Upper lobe of left lung (tissue), 6 donors: ENCODE data around the gene PCDHA7. TPM values are rescaled to one million over a fixed set of nuclear protein-coding genes. Genes with fewer than 3 reads are reported as not detected.
"Not testable (repeated sequence)": the region's sequence is repeated elsewhere in the genome, so short reads cannot be mapped to it uniquely, and the experiment has no call there.

Experiments used
- ATAC-seq, 2 donors: fragments of 200-7000 bp; cut with Tn5 transposase; one replicate each; pipeline ENCODE4 v1.9.1; 2022; ENCODE audit warnings: mild to moderate bottlenecking in 2 of 2, moderate library complexity in 2 of 2; ENCODE audit not compliant: low FRiP score in 2 of 2
- DNase-seq, 2 donors: peaks; one replicate each; pipeline ENCODE4 v3.0.0-alpha.2; 2019 to 2020
- H3K27ac ChIP-seq, 4 donors: fragments of 200-600 bp; sonication (generic); one replicate each; pipeline ENCODE4 v1.5.1; 2016 to 2019
- H3K27me3 ChIP-seq, 4 donors: fragments of 200-600 bp; sonication (generic); one replicate each; pipeline ENCODE4 v1.5.1; 2017 to 2019
- H3K36me3 ChIP-seq, 4 donors: fragments of 200-600 bp; sonication (generic); one replicate each; pipeline ENCODE4 v1.5.1; 2016 to 2019
- H3K4me1 ChIP-seq, 4 donors: fragments of 200-600 bp; sonication (generic); one replicate each; pipeline ENCODE4 v1.5.1; 2018 to 2019
- H3K4me3 ChIP-seq, 4 donors: fragments of 200-600 bp; sonication (generic); one replicate each; pipeline ENCODE4 v1.5.1; 2017 to 2019; ENCODE audit warnings: mild to moderate bottlenecking in 2 of 4, moderate library complexity in 1 of 4
- H3K9me3 ChIP-seq, 4 donors: fragments of 200-600 bp; sonication (generic); one replicate each; pipeline ENCODE4 v1.5.1; 2018 to 2019
- EP300 ChIP-seq, 4 donors: sonication (generic); formaldehyde crosslinking; IDR thresholded peaks; one replicate each; pipeline ENCODE4 v1.5.1; 2017; ENCODE audit warnings: antibody characterized with exemption in 4 of 4, control low read depth in 2 of 4
- POLR2A ChIP-seq, 4 donors: fragments of 450-650 bp; IDR thresholded peaks; one replicate each; pipeline ENCODE4 v1.5.1; 2016 to 2017; ENCODE audit warnings: antibody characterized with exemption in 4 of 4, mild to moderate bottlenecking in 2 of 4
- POLR2AphosphoS5 ChIP-seq, 2 donors: sonication (generic); formaldehyde crosslinking; IDR thresholded peaks; one replicate each; pipeline ENCODE4 v1.5.1; 2017; ENCODE audit warnings: antibody characterized with exemption in 2 of 2
- WGBS, 2 donors: methylation state at CpG; one replicate each; pipeline ENCODE4 v1.1.5; 2017 to 2018; 5-methylcytosine and 5-hydroxymethylcytosine counted together
- total RNA-seq, 6 donors: library from RNA; depleted of rRNA in 4 of 6; stranded (reverse); fragments of >200 nt in 4 of 6; gene quantifications; one replicate each; pipeline versions ENCODE4 v1.1.0 to v1.2.1, GENCODE V29; 2016 to 2021
- TF ChIP-seq, protein P1 (sequence below), 6 experiments: fragments of 450-650 bp in 4 of 6; fragments of 200-600 bp in 2 of 6; sonication (generic) in 2 of 6; IDR thresholded peaks; one replicate each; pipeline ENCODE4 v1.5.1; 2016 to 2019; ENCODE audit warnings: antibody characterized with exemption in 6 of 6
- donor health status: DM: no; HTN: no; CAD: no; lungs with moderate emphysema.
- donor health status: DM: no; HTN: yes; CAD: no; lungs with severe emphysema.

The PCDHA7 gene
- total RNA-seq, 6 donors from 2014 or later = 0.46 to 3.1 (median 0.57) TPM

DNA sequence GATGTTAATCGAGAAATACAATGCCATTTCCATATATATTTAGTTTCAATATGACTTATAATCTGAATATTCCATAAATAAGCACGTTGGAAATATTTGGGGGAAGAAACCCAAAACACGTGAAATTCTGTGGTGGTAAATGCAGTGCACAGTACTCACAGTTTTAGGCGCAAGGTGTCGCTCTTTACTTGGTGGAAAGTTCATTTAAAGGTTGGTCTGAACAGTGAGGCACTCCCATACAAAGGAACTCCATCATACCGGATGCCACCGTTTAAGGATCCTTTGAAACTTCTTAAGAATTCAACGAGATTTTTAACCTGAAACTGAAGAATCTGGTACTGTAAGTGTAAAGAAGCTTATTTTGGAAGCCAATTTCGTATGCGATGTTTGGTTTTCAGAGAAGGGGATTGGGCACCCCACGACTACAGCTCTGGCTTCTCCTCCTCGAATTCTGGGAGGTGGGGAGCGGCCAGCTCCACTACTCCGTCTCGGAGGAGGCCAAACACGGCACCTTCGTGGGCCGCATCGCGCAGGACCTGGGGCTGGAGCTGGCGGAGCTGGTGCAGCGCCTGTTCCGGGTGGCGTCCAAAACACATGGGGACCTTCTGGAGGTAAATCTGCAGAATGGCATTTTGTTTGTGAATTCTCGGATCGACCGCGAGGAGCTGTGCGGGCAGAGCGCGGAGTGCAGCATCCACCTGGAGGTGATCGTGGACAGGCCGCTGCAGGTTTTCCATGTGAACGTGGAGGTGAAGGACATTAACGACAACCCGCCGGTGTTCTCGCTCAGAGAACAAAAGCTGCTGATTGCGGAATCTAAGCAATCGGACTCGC is 34.9 kb downstream of the PCDHA7 start, which contains the start of gene PCDHA11:
Gene PCDHA11 (plus strand): TSS at position 237 of the 834 bp plus-strand sequence. CDS start 147 bp downstream, at position 384.
- Histone ChIP-seq H3K36me3 (no peaks in the 10 kb centered on the region), H3K27ac (no peak within 1 kb of the TSS), H3K4me1 (no peaks in the 10 kb centered on the region), H3K27me3 (no peaks in the 10 kb centered on the region), H3K4me3 (peak within 1 kb of the TSS in 3 of 4 donors; percentile 6 to 25 (median 23)), H3K9me3 (peaks cover 0 to 29% (median 26%) of the 10 kb centered on the region in 4 donors)
- DNase-seq (peak in 1 of 2 donors; percentile 56), ATAC-seq (no peak)
- WGBS, 2 donors = 19 to 20% methylated on average over 28 to 41 of the region's 41 CpGs
- no peak for TF ChIP-seq EP300 (IDR thresholded peaks at IDR 0.05)
- no peak for TF ChIP-seq POLR2A (IDR thresholded peaks at IDR 0.05)
- no peak for TF ChIP-seq POLR2AphosphoS5 (IDR thresholded peaks at IDR 0.05)
- TF ChIP-seq, protein P1, sequence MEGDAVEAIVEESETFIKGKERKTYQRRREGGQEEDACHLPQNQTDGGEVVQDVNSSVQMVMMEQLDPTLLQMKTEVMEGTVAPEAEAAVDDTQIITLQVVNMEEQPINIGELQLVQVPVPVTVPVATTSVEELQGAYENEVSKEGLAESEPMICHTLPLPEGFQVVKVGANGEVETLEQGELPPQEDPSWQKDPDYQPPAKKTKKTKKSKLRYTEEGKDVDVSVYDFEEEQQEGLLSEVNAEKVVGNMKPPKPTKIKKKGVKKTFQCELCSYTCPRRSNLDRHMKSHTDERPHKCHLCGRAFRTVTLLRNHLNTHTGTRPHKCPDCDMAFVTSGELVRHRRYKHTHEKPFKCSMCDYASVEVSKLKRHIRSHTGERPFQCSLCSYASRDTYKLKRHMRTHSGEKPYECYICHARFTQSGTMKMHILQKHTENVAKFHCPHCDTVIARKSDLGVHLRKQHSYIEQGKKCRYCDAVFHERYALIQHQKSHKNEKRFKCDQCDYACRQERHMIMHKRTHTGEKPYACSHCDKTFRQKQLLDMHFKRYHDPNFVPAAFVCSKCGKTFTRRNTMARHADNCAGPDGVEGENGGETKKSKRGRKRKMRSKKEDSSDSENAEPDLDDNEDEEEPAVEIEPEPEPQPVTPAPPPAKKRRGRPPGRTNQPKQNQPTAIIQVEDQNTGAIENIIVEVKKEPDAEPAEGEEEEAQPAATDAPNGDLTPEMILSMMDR (IDR thresholded peaks at IDR 0.05) = peak in 2 of 6 experiments; percentile 10 to 18

- no peak overlapping the region for H3K4me3 ChIP-seq
- no peak overlapping the region for H3K27ac ChIP-seq
- H3K27me3 ChIP-seq = no peaks in the 10 kb centered on the region
- H3K9me3 ChIP-seq = peaks cover 0 to 32% (median 26%) of the 10 kb centered on the region in 4 donors
- ATAC-seq (no peak), DNase-seq (no peak)
- 66 to 67% methylated on average over 5 of the region's 5 CpGs for WGBS, 2 donors
- H3K36me3 ChIP-seq = no peaks in the 10 kb centered on the region
- TF ChIP-seq POLR2A (IDR thresholded peaks at IDR 0.05) (no peak), EP300 (IDR thresholded peaks at IDR 0.05) (no peak), POLR2AphosphoS5 (IDR thresholded peaks at IDR 0.05) (no peak)
- TF ChIP-seq, protein P1 (IDR thresholded peaks at IDR 0.05) = no peak
- no peaks in the 10 kb centered on the region for H3K4me1 ChIP-seq
These were observed 35.5 kb downstream of the PCDHA7 start for GRCh38 chr5:140869555-140869886.

GRCh38 chr5:140870221-140871201 is 36.4 kb downstream of the PCDHA7 start:
- Histone ChIP-seq H3K4me3 (no peak overlapping the region), H3K36me3 (no peaks in the 10 kb centered on the region), H3K4me1 (no peaks in the 10 kb centered on the region), H3K9me3 (peaks cover 0 to 40% (median 28%) of the 10 kb centered on the region in 4 donors), H3K27me3 (no peaks in the 10 kb centered on the region), H3K27ac (no peak overlapping the region)
- TF ChIP-seq, protein P1 (IDR thresholded peaks at IDR 0.05) = no peak
- TF ChIP-seq POLR2AphosphoS5 (IDR thresholded peaks at IDR 0.05) (no peak), EP300 (IDR thresholded peaks at IDR 0.05) (no peak), POLR2A (IDR thresholded peaks at IDR 0.05) (no peak)
- ATAC-seq = no peak
- peak in 1 of 2 donors; percentile 84 for DNase-seq
- WGBS, 2 donors = 48 to 64% methylated on average over 37 to 57 of the region's 114 CpGs

GRCh38 chr5:140875085-140876065 is 41.3 kb downstream of the PCDHA7 start, which contains the start of gene PCDHA12:
Gene PCDHA12 (plus strand): TSS chr5:140875308. CDS start chr5:140875473, 165 bp downstream.
- Histone ChIP-seq H3K4me3 (peak within 1 kb of the TSS in 3 of 4 donors; percentile 18 to 31 (median 30)), H3K27me3 (no peaks in the 10 kb centered on the region), H3K27ac (peak within 1 kb of the TSS in 2 of 4 donors; percentile 16 to 41), H3K9me3 (peaks cover 0 to 33% (median 29%) of the 10 kb centered on the region in 4 donors), H3K4me1 (no peaks in the 10 kb centered on the region), H3K36me3 (no peaks in the 10 kb centered on the region)
- DNase-seq (peak; percentile 22 to 46), ATAC-seq (peak in 1 of 2 donors; percentile 53)
- TF ChIP-seq, protein P1 (IDR thresholded peaks at IDR 0.05) = peak in 2 of 6 experiments; percentile 12 to 14
- no peak for TF ChIP-seq POLR2A (IDR thresholded peaks at IDR 0.05)
- no peak for TF ChIP-seq POLR2AphosphoS5 (IDR thresholded peaks at IDR 0.05)
- TF ChIP-seq EP300 (IDR thresholded peaks at IDR 0.05) = no peak
- WGBS, 2 donors = 24% methylated on average over 30 to 47 of the region's 47 CpGs

- H3K4me1 ChIP-seq, ATAC-seq, H3K27ac ChIP-seq, H3K4me3 ChIP-seq, H3K27me3 ChIP-seq, H3K36me3 ChIP-seq: not testable (repeated sequence)
- WGBS, 2 donors = 53 to 60% methylated on average over 40 to 79 of the region's 80 CpGs
- H3K9me3 ChIP-seq = peaks cover 0 to 23% (median 21%) of the 10 kb centered on the region in 4 donors
- peak in 1 of 2 donors; percentile 85 for DNase-seq
These were observed 42.6 kb downstream of the PCDHA7 start for GRCh38 chr5:140876541-140877261.
